Mammary epithelial cell (primary cell): ENCODE results near the gene TM7SF2.

ENCODE experiments used
- CTCF ChIP-seq, 2 donors: IDR thresholded peaks in 1 of 2; conservative IDR thresholded peaks in 1 of 2; 2 replicates each; pipeline ENCODE4 v1.5.1; 2011 to 2012; ENCODE audit warnings: inconsistent platforms in 2 of 2, low read length in 2 of 2, mild to moderate bottlenecking in 2 of 2, control low read depth in 1 of 2, low read depth in 1 of 2; ENCODE audit not compliant: insufficient read depth in 1 of 2; ENCODE audit errors: extremely low read depth in 1 of 2
- EZH2 ChIP-seq: IDR thresholded peaks from 2 replicates; pipeline ENCODE4 v1.6.1; 2012; ENCODE audit warnings: low read length, inconsistent platforms, borderline replicate concordance

- TF ChIP-seq CTCF (conservative IDR thresholded peaks at IDR 0.05 in 1 of 2, IDR thresholded peaks at IDR 0.05 in 1 of 2; ENCODE audit: extremely low read depth in 1 of 2, insufficient read depth in 1 of 2, low read depth in 1 of 2, low read length in 2 of 2) (no peak), EZH2 (no peak)
Observed at GRCh38 chr11:65066315-65066714, 45.4 kb upstream of the TM7SF2 start.
